OCI-LY7 (cell line): ENCODE data around the gene ZNF469. TPM values are rescaled to one million over a fixed set of nuclear protein-coding genes. Genes with fewer than 3 reads are reported as not detected.

Experiments used
- BruUV-seq: library from RNA; stranded (reverse); fragments of 400-500 nt; replicated peaks from 2 replicates; lab custom pipeline; 2021; lab: Mats Ljungman, UMichigan
- CTCF ChIA-PET: fragments of 300-600 bp; sonication (Branson Sonifier 250); formaldehyde crosslinking; loops from one replicate; lab custom pipeline; 2022; ENCODE audit warnings: antibody characterized with exemption; ENCODE audit not compliant: unreplicated experiment; lab: Charles Lee
- POLR2A ChIA-PET: fragments of 300-600 bp; sonication (Branson Sonifier 250); formaldehyde crosslinking; loops from one replicate; lab custom pipeline; 2022; ENCODE audit warnings: antibody characterized with exemption; lab: Charles Lee
- DNase-seq: peaks from one replicate; pipeline ENCODE4 v3.0.0-alpha.2; 2015; ENCODE audit warnings: low spot score
- H2AFZ ChIP-seq: fragments of 200-600 bp; sonication (generic), shearing (Covaris generic); 2 replicates; pipeline ENCODE4 v1.6.1; 2014; ENCODE audit warnings: mild to moderate bottlenecking, antibody characterized with exemption, low read length, moderate library complexity
- H3K27ac ChIP-seq: fragments of 200-600 bp; sonication (generic); 2 replicates; pipeline ENCODE4 v1.5.1; 2014; ENCODE audit warnings: mixed run types, low read depth, mild to moderate bottlenecking, moderate library complexity, low read length, inconsistent platforms; ENCODE audit not compliant: poor library complexity, severe bottlenecking
- H3K36me3 ChIP-seq: fragments of 200-600 bp; sonication (generic); 2 replicates; pipeline ENCODE4 v1.6.1; 2014; ENCODE audit warnings: mild to moderate bottlenecking, antibody characterized with exemption, low read length, moderate library complexity, mixed read lengths; ENCODE audit not compliant: insufficient read depth
- H3K4me1 ChIP-seq: fragments of 200-600 bp; sonication (generic); 2 replicates; pipeline ENCODE4 v1.5.1; 2014; ENCODE audit warnings: mild to moderate bottlenecking, low read length; ENCODE audit not compliant: insufficient read depth, poor library complexity, severe bottlenecking
- H3K4me2 ChIP-seq: fragments of 200-600 bp; sonication (generic); 2 replicates; pipeline ENCODE4 v1.6.1; 2014; ENCODE audit warnings: mild to moderate bottlenecking, low read length
- H3K4me3 ChIP-seq: fragments of 200-600 bp; sonication (generic); 2 replicates; pipeline ENCODE4 v1.5.1; 2014; ENCODE audit warnings: mild to moderate bottlenecking, low read depth, low read length; ENCODE audit not compliant: poor library complexity, severe bottlenecking
- H3K79me2 ChIP-seq: fragments of 200-600 bp; sonication (generic); 2 replicates; pipeline ENCODE4 v1.6.1; 2016; ENCODE audit warnings: low read depth, mild to moderate bottlenecking, low read length, moderate library complexity, mixed read lengths; ENCODE audit not compliant: insufficient read depth
- H3K9me2 ChIP-seq: fragments of 200-600 bp; sonication (generic); 2 replicates; pipeline ENCODE4 v1.6.1; 2016; ENCODE audit warnings: mild to moderate bottlenecking, low read length, mixed read lengths; ENCODE audit not compliant: insufficient read depth
- H3K9me3 ChIP-seq: fragments of 200-600 bp; sonication (generic); 2 replicates; pipeline ENCODE4 v1.6.1; 2014; ENCODE audit warnings: mild to moderate bottlenecking, mixed run types, low read length, mixed read lengths
- H4K20me1 ChIP-seq: fragments of 200-600 bp; sonication (generic); 2 replicates; pipeline ENCODE4 v1.6.1; 2014; ENCODE audit warnings: mild to moderate bottlenecking, antibody characterized with exemption, low read length, moderate library complexity, mixed read lengths; ENCODE audit not compliant: insufficient read depth
- EZH2phosphoT487 ChIP-seq: fragments of 200-600 bp; sonication (generic); IDR thresholded peaks from 2 replicates; pipeline ENCODE4 v1.6.1; 2018; ENCODE audit warnings: low read depth, borderline replicate concordance, mild to moderate bottlenecking, mixed run types, antibody characterized with exemption, low read length, moderate library complexity, mixed read lengths
- intact Hi-C: fragments of 100-400 bp; cut with micrococcal nuclease; formaldehyde crosslinking; loops from one replicate; pipeline ENCODE4 v1.10.0; 2022; ENCODE audit not compliant: unreplicated experiment
- total RNA-seq, 2 experiments: library from RNA; depleted of rRNA in 1 of 2; stranded (reverse); fragments of >200 nt in 1 of 2; shearing (Covaris generic) in 1 of 2; gene quantifications; 2 replicates each; pipeline ENCODE4 v1.2.3, GENCODE V29; 2014 to 2022
- TF ChIP-seq, protein P1 (sequence below): fragments of 200-600 bp; sonication (generic); conservative IDR thresholded peaks from 2 replicates; pipeline ENCODE4 v1.5.1; 2014; ENCODE audit warnings: mild to moderate bottlenecking, antibody characterized with exemption, low read length, moderate library complexity, mixed read lengths

Gene ZNF469
- total RNA-seq, 2 experiments from 2014 or later, result under 0.01 TPM; not detected in 1

DNA sequence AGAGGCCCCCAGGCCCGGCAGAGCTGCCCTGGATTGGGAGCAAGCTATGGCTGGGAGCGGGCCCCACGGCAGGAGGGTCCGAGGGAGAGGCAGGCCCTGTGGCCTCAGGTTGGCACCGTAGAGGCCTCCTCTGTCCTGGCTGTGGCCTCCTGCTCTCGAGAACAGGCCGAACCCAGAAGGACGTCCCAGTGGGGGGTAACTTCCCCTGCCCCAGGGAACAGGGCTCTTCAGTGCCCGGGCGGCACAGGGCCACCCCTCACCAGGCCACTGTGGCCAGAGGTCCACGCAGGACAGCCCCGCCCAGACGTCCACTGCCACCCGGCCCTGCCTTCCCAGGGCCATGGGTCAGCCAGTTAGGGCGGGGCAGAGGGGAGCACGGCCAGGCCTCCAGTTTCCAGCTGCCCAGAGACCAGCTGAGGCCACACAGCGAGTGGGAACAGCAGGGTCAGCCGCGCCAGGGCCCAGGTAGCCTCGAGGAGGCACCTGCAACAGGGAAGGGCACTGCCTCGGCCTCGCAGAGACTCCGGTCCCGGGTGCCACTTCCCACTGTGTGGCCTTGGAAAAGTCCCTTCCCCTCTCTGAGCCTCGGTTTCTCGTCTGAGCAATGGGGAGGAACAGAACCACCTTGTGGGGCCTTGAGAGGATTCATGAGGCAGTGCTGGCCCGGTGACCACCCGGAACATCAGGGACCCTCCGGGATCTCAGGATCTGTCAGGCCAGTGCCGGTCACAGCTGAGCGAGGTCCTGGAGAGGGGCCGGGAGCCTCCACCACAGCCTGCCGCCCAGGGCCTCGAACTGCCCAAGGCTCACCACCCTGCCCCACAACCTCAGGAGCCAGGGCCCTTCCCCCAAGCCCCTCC is 32.0 kb downstream of the ZNF469 start:
- no peaks in the 10 kb centered on the region for H4K20me1 ChIP-seq
- H3K9me2 ChIP-seq, result no peaks in the 10 kb centered on the region
- no peak overlapping the region for H3K4me2 ChIP-seq
- H3K4me3 ChIP-seq, result no peak overlapping the region
- H3K36me3 ChIP-seq, result no peaks in the 10 kb centered on the region
- H3K9me3 ChIP-seq, result no peaks in the 10 kb centered on the region
- BruUV-seq, result no TSS peak
- no peak overlapping the region for H2AFZ ChIP-seq
- ChIA-PET POLR2A (no interaction called here), CTCF (no interaction called here)
- H3K79me2 ChIP-seq, result no peaks in the 10 kb centered on the region
- DNase-seq, result no peak
- no peak overlapping the region for H3K27ac ChIP-seq
- H3K4me1 ChIP-seq, result no peaks in the 10 kb centered on the region
- TF ChIP-seq EZH2phosphoT487, result no peak
- TF ChIP-seq, protein P1, sequence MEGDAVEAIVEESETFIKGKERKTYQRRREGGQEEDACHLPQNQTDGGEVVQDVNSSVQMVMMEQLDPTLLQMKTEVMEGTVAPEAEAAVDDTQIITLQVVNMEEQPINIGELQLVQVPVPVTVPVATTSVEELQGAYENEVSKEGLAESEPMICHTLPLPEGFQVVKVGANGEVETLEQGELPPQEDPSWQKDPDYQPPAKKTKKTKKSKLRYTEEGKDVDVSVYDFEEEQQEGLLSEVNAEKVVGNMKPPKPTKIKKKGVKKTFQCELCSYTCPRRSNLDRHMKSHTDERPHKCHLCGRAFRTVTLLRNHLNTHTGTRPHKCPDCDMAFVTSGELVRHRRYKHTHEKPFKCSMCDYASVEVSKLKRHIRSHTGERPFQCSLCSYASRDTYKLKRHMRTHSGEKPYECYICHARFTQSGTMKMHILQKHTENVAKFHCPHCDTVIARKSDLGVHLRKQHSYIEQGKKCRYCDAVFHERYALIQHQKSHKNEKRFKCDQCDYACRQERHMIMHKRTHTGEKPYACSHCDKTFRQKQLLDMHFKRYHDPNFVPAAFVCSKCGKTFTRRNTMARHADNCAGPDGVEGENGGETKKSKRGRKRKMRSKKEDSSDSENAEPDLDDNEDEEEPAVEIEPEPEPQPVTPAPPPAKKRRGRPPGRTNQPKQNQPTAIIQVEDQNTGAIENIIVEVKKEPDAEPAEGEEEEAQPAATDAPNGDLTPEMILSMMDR, result no peak
- intact Hi-C loops, result no loop called here

DNA sequence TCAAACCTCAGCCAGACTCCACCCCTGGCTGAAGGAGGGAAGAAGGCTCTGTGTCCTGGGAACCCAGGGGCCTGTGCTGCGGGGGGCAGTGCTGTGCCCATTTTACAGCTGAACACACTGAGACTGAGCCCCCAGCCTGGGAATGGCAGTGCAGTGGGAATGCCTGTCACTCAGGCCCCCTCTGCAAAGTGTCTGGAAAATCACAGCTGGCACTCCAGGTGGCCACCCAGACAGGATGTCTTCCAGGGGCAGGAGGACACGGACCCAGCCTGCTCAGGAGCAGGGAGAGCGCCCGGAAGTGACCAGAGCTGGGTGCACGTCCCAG is 32.6 kb downstream of the ZNF469 start:
- DNase-seq, result no peak
- Histone ChIP-seq H4K20me1 (no peaks in the 10 kb centered on the region), H3K36me3 (no peaks in the 10 kb centered on the region), H3K9me2 (no peaks in the 10 kb centered on the region), H3K9me3 (no peaks in the 10 kb centered on the region), H3K4me1 (no peaks in the 10 kb centered on the region), H2AFZ (no peak overlapping the region), H3K4me3 (no peak overlapping the region), H3K4me2 (no peak overlapping the region), H3K79me2 (no peaks in the 10 kb centered on the region), H3K27ac (no peak overlapping the region)
- intact Hi-C loops, result no loop called here
- no peak for TF ChIP-seq EZH2phosphoT487
- TF ChIP-seq, protein P1, result no peak
- POLR2A ChIA-PET, result no interaction called here
- CTCF ChIA-PET, result no interaction called here
- no TSS peak for BruUV-seq

DNA sequence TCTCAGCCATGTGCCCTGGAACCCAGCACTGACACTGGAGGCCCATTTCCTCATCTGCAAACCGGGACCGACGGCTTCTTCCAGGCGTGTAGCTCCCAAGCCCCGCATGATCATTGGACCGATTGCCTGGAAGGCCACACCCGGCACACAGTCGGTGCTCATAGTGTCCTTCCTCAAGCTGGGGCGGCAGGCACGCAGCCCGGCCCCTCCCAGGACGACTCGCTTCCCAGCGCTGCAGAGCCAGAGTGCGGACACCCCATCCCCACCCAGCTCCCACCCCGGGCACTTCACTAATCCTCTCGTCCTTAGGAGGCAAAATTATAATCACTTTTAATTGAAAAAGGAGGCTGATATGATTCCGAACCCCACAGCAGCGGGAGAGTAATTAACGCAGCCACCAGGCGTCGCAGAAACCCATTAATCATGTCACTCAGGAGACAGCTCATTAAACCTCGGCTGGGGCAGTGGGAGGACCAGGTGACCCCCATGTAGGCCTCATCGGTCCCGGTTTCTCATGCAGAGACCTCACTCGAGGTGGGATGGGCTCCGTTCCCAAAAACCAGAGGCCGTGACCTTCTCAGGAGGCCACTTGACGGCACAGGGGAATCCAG is 33.1 kb downstream of the ZNF469 start:
- Histone ChIP-seq H4K20me1 (no peaks in the 10 kb centered on the region), H3K4me2 (no peak overlapping the region), H3K4me1 (no peaks in the 10 kb centered on the region), H3K9me3 (no peaks in the 10 kb centered on the region), H3K4me3 (no peak overlapping the region), H3K36me3 (no peaks in the 10 kb centered on the region), H3K79me2 (no peaks in the 10 kb centered on the region), H3K9me2 (no peaks in the 10 kb centered on the region), H3K27ac (no peak overlapping the region), H2AFZ (no peak overlapping the region)
- no TSS peak for BruUV-seq
- intact Hi-C loops, result no loop called here
- no peak for DNase-seq
- ChIA-PET CTCF (no interaction called here), POLR2A (no interaction called here)
- TF ChIP-seq, protein P1, result no peak
- no peak for TF ChIP-seq EZH2phosphoT487
